SH-SY5Y (cell line): ENCODE data around the gene MRGPRX2.

Experiments
- GATA2 ChIP-seq: IDR thresholded peaks from 2 replicates; pipeline ENCODE4 v1.6.1; 2011; ENCODE audit warnings: mild to moderate bottlenecking, low read depth, low read length
- GATA3 ChIP-seq: IDR thresholded peaks from 2 replicates; pipeline ENCODE4 v1.6.1; 2011; ENCODE audit warnings: low read depth, mild to moderate bottlenecking, low read length, moderate library complexity

Gene MRGPRX2

DNA sequence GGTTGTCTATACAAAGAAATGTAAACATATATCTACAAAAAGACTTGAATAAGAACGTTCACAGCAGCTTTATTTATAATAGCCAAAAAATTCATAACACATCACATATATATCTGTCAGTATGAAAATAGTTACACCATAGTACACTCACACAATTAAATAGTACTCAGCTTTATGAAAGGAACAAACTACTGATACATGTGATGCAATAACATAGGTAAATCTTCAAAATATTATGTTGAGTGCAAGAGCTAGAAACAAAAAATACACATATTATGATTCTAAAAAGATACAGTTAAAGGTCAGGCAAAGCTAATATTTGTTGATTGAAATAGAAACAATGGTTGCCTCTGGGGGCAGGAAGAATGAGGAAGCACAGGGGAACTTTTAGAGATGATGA lies 6.6 kb downstream of the MRGPRX2 start:
- TF ChIP-seq GATA3, result no peak
- TF ChIP-seq GATA2, result no peak

- TF ChIP-seq GATA2, result no peak
- no peak for TF ChIP-seq GATA3
Observed at GRCh38 chr11:19050281-19050680, 10.2 kb downstream of the MRGPRX2 start.

DNA sequence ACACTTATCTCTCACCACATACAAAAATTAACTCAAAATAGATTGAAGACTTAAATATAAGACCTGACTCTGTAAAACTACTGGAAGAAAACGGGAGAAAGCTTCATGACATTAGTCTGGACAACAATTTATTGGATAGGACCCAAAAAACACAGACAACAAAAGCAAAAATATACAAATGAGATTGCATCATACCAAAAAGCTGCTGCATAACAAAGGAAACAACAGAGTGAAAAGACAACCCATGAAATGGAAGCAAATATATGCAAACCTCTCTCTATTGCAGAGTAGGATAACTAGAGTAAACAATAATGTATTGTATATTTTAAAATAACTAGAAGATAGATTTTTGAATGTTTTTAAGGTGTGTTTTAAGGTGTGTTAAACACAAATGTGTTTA lies 11.2 kb downstream of the MRGPRX2 start:
- TF ChIP-seq GATA3, result no peak
- no peak for TF ChIP-seq GATA2

- TF ChIP-seq GATA2 (no peak), GATA3 (no peak)
Observed at GRCh38 chr11:19040051-19040450, 20.5 kb downstream of the MRGPRX2 start.

DNA sequence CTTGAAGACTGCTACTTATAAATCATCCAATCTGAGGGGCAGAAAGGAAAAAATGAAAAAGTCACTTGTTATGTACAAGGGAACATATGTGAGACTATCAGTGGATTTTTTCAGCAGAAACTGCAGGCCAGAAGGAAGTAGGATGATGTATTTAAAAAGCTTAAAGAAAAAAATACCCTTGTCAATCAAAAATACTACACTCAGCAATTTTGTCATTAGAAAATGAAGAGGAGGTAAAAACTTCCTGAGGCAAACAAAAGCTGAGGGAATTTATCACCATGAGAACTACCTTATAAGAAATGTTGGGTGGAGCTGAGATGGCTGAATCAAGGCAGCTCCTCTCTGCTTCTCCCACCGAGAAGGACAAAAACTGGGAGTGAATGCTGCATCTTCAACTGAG lies 21.1 kb downstream of the MRGPRX2 start:
- no peak for TF ChIP-seq GATA2
- no peak for TF ChIP-seq GATA3

DNA sequence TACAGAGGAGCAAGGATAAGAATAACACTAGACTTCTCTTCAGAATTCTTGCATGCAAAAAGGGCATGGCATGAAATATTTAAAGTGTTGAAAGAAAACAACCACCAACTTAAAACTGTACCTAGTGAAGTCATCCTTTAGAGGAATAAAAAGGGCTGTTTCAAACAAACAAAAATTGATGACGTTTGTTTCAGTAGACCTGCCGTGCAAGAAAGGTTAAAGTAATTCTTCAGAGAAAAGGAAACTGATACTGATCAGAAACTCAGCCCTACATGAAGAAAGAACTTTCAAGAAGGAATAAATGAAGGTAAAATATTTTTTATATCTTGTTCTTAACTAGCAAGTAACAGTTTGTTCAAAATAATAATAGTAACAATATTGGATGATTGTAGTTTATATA lies 27.5 kb downstream of the MRGPRX2 start:
- no peak for TF ChIP-seq GATA2
- no peak for TF ChIP-seq GATA3

- TF ChIP-seq GATA2 (no peak), GATA3 (no peak)
Observed at GRCh38 chr11:19027829-19028595, 32.5 kb downstream of the MRGPRX2 start.

GRCh38 chr11:19026862-19027261 lies 33.7 kb downstream of the MRGPRX2 start:
- TF ChIP-seq GATA2 (no peak), GATA3 (no peak)

- TF ChIP-seq GATA2 (peak; percentile 15; the same call in 1 of the 2 replicates), GATA3 (no peak)
Observed at GRCh38 chr11:19025481-19026406, 34.8 kb downstream of the MRGPRX2 start.

GRCh38 chr11:19020831-19021230 lies 39.7 kb downstream of the MRGPRX2 start:
- TF ChIP-seq GATA3 (no peak), GATA2 (no peak)

DNA sequence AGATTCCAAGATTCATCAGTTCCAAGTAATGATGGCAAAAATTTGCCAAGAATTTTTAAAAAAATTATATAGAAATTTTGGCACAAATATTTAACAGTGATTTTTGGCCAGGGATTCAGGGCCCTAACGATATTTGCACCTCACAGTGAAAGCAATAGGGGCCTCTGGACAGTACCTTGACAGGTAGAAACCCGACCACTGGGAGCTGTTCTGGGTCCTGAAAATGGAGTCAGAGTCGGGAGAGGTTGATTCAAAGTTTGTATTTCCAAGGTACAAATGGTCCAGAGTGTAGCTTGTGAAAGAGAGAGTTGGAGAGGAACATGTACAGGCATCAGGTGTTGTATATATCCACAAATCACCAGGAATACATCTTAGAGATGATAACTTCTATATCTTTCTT lies 41.6 kb downstream of the MRGPRX2 start:
- no peak for TF ChIP-seq GATA3
- TF ChIP-seq GATA2, result no peak

GRCh38 chr11:19013181-19013857 lies 47.2 kb downstream of the MRGPRX2 start:
- no peak for TF ChIP-seq GATA3
- no peak for TF ChIP-seq GATA2

- TF ChIP-seq GATA2 (no peak), GATA3 (no peak)
Observed at GRCh38 chr11:19012636-19013035, 47.9 kb downstream of the MRGPRX2 start.
